Measurements from ENCODE around the gene TGM3. TPM values are rescaled to one million over a fixed set of nuclear protein-coding genes. Genes with fewer than 3 reads are reported as not detected.

The TGM3 gene
- polyA plus RNA-seq, 3 donors = not detected

DNA sequence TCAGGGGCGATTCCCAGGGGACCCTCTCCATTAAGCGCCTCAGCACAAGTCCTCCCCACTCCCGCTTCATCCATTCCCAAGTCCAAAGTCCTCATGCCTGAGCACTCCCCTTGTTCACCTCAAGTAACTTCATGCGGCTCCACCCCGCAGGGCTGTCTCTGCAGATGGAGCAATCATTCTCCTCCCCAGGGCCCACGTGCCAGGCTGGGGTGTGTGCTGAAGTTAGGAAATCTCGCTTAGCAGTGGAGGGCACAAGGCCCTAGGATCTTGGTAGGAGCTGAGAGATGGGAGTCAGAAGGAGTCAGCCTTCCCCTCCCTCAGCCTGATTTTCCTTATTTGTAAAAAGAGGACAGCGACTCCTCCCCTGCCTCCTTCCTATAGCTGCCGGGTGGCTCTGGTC, 3.5 kb downstream of the TGM3 start:
- WGBS (ENCODE audit: insufficient coverage) = 100% methylated on average over 3 of the region's 9 CpGs
- Histone ChIP-seq H3K27me3 (ENCODE audit: control insufficient read depth in 2 of 2, insufficient read depth in 2 of 2, low read length in 2 of 2) (no peaks in the 10 kb centered on the region), H3K79me2 (ENCODE audit: insufficient read depth, low read length) (no peaks in the 10 kb centered on the region), H3K9ac (ENCODE audit: insufficient read depth, low read length, poor library complexity, severe bottlenecking) (no peak overlapping the region), H2AFZ (ENCODE audit: insufficient read depth, low read depth, low read length, poor library complexity, severe bottlenecking) (no peak overlapping the region), H3K27ac (ENCODE audit: low read depth in 1 of 2, low read length in 2 of 2) (peak overlapping the region; percentile 94 to 97), H3K4me1 (ENCODE audit: control insufficient read depth in 1 of 2, insufficient read depth in 2 of 2, low read length in 2 of 2) (peaks cover 46 to 65% of the 10 kb centered on the region in 2 donors), H3K4me3 (replicated peaks in 1 of 3; ENCODE audit: low read depth in 2 of 3, low read length in 3 of 3) (no peak overlapping the region), H3K36me3 (replicated peaks in 1 of 2; ENCODE audit: control insufficient read depth in 1 of 2, insufficient read depth in 2 of 2, low read length in 2 of 2) (no peaks in the 10 kb centered on the region), H3K4me2 (replicated peaks; ENCODE audit: extremely low read depth, low read length, poor library complexity, severe bottlenecking) (no peak overlapping the region), H3K9me3 (replicated peaks in 1 of 2; ENCODE audit: control insufficient read depth in 1 of 2, insufficient read depth in 1 of 2, low read length in 2 of 2) (no peaks in the 10 kb centered on the region), H4K20me1 (ENCODE audit: insufficient read depth, low read length) (no peaks in the 10 kb centered on the region)
- TF ChIP-seq, protein P1, sequence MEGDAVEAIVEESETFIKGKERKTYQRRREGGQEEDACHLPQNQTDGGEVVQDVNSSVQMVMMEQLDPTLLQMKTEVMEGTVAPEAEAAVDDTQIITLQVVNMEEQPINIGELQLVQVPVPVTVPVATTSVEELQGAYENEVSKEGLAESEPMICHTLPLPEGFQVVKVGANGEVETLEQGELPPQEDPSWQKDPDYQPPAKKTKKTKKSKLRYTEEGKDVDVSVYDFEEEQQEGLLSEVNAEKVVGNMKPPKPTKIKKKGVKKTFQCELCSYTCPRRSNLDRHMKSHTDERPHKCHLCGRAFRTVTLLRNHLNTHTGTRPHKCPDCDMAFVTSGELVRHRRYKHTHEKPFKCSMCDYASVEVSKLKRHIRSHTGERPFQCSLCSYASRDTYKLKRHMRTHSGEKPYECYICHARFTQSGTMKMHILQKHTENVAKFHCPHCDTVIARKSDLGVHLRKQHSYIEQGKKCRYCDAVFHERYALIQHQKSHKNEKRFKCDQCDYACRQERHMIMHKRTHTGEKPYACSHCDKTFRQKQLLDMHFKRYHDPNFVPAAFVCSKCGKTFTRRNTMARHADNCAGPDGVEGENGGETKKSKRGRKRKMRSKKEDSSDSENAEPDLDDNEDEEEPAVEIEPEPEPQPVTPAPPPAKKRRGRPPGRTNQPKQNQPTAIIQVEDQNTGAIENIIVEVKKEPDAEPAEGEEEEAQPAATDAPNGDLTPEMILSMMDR (IDR thresholded peaks at IDR 0.05) = no peak
- Mint-ChIP-seq H3K27ac (peak overlapping the region; percentile 92 to 99 (median 98)), H3K4me1 (peaks cover 60% of the 10 kb centered on the region), H3K9me3 (peaks cover 0 to 5% (median 0%) of the 10 kb centered on the region in 7 donors), H3K27me3 (ENCODE audit: low read depth in 3 of 3) (peaks cover 0 to 3% (median 1%) of the 10 kb centered on the region in 3 donors), H3K36me3 (peaks cover 2 to 5% of the 10 kb centered on the region in 2 donors), H3K4me3 (no peak overlapping the region)
- DNase-seq = peak; percentile 83 to 89 (median 88)
- intact Hi-C loops (cut with micrococcal nuclease) = loop anchor here in 1 of 2 donors (10.0 kb wide), 1 partner anchor 156 kb away; no protein-coding TSS in a partner anchor

DNA sequence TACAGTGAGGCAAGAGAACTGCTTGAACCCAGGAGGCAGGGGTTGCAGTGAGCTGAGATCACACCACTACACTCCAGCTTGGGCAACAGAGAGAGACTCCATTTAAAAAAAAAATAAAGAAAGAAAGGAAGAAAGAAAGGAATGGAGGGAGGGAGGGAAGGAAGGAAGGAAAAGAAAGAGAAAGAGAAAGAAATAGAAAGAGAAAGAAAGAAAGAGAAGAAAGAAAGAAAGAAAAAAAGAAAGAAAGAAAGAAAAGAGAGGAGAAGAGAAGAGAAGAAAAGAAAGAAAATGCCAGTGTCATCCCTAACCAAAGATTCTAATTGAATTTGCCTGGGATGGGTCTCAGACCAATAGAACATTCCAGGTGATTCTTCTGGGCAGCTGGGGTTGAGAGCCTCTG, 4.2 kb downstream of the TGM3 start:
- no peak overlapping the region for H3K9ac ChIP-seq (ENCODE audit: insufficient read depth, low read length, poor library complexity, severe bottlenecking)
- Mint-ChIP-seq H3K4me3 (no peak overlapping the region), H3K27ac (peak overlapping the region; percentile 96 to 99 (median 98)), H3K9me3 (peaks cover 0 to 5% (median 0%) of the 10 kb centered on the region in 7 donors), H3K27me3 (ENCODE audit: low read depth in 3 of 3) (peaks cover 0 to 4% (median 3%) of the 10 kb centered on the region in 3 donors), H3K4me1 (peaks cover 60% of the 10 kb centered on the region), H3K36me3 (peaks cover 2 to 5% of the 10 kb centered on the region in 2 donors)
- no peak overlapping the region for H2AFZ ChIP-seq (ENCODE audit: insufficient read depth, low read depth, low read length, poor library complexity, severe bottlenecking)
- H3K36me3 ChIP-seq (replicated peaks in 1 of 2; ENCODE audit: control insufficient read depth in 1 of 2, insufficient read depth in 2 of 2, low read length in 2 of 2) = no peaks in the 10 kb centered on the region
- no peak overlapping the region for H3K4me2 ChIP-seq (replicated peaks; ENCODE audit: extremely low read depth, low read length, poor library complexity, severe bottlenecking)
- H3K9me3 ChIP-seq (replicated peaks in 1 of 2; ENCODE audit: control insufficient read depth in 1 of 2, insufficient read depth in 1 of 2, low read length in 2 of 2) = no peaks in the 10 kb centered on the region
- H4K20me1 ChIP-seq (ENCODE audit: insufficient read depth, low read length) = no peaks in the 10 kb centered on the region
- DNase-seq = no peak
- peak overlapping the region; percentile 94 to 97 for H3K27ac ChIP-seq (ENCODE audit: low read depth in 1 of 2, low read length in 2 of 2)
- intact Hi-C loops (cut with micrococcal nuclease) = loop anchor here in 1 of 2 donors (2.0 to 5.0 kb wide), 2 partner anchors 47 to 81 kb away; no protein-coding TSS in a partner anchor
- no peaks in the 10 kb centered on the region for H3K27me3 ChIP-seq (ENCODE audit: control insufficient read depth in 2 of 2, insufficient read depth in 2 of 2, low read length in 2 of 2)
- H3K4me1 ChIP-seq (ENCODE audit: control insufficient read depth in 1 of 2, insufficient read depth in 2 of 2, low read length in 2 of 2) = peaks cover 46 to 64% of the 10 kb centered on the region in 2 donors
- H3K4me3 ChIP-seq (replicated peaks in 1 of 3; ENCODE audit: low read depth in 2 of 3, low read length in 3 of 3) = no peak overlapping the region
- no peaks in the 10 kb centered on the region for H3K79me2 ChIP-seq (ENCODE audit: insufficient read depth, low read length)
- TF ChIP-seq, protein P1 (IDR thresholded peaks at IDR 0.05) = no peak

Measured in CD14-positive monocyte (primary cell).